GM23338 (cell line): ENCODE data around the gene ZBTB3. TPM values are rescaled to one million over a fixed set of nuclear protein-coding genes. Genes with fewer than 3 reads are reported as not detected.

Experiments
- ATAC-seq: fragments of 200-7000 bp; cut with Tn5 transposase; 3 replicates; pipeline ENCODE4 v1.9.1; 2020
- DNase-seq: peaks from one replicate; pipeline ENCODE4 v3.0.0-alpha.2; 2015; ENCODE audit warnings: low spot score
- H2AFZ ChIP-seq: fragments of 200-600 bp; sonication (generic); 2 replicates; pipeline ENCODE4 v1.8.0; 2016; ENCODE audit warnings: antibody characterized with exemption, mild to moderate bottlenecking, moderate library complexity
- H3F3A ChIP-seq: fragments of 200-600 bp; sonication (generic); replicated peaks from 2 replicates; pipeline ENCODE4 v1.8.0; 2017; ENCODE audit warnings: antibody characterized with exemption, mixed run types, low read depth
- H3K27ac ChIP-seq: fragments of 200-600 bp; sonication (generic); 2 replicates; pipeline ENCODE4 v1.6.1; 2016; ENCODE audit warnings: low read depth
- H3K27me3 ChIP-seq: fragments of 200-600 bp; sonication (generic); 2 replicates; pipeline ENCODE4 v1.8.0; 2016; ENCODE audit warnings: mild to moderate bottlenecking, mixed run types, moderate library complexity; ENCODE audit not compliant: insufficient read depth
- H3K36me3 ChIP-seq: fragments of 200-600 bp; sonication (generic); 2 replicates; pipeline ENCODE4 v1.8.0; 2016; ENCODE audit warnings: mild to moderate bottlenecking; ENCODE audit not compliant: insufficient read depth
- H3K4me1 ChIP-seq: fragments of 200-600 bp; sonication (generic); 2 replicates; pipeline ENCODE4 v1.8.0; 2016; ENCODE audit warnings: mild to moderate bottlenecking, moderate library complexity; ENCODE audit not compliant: insufficient read depth
- H3K4me2 ChIP-seq: fragments of 200-600 bp; sonication (generic); 2 replicates; pipeline ENCODE4 v1.7.1; 2017; ENCODE audit warnings: mixed run types
- H3K4me3 ChIP-seq: fragments of 200-600 bp; sonication (generic); 2 replicates; pipeline ENCODE4 v1.6.1; 2016; ENCODE audit warnings: mixed run types
- H3K79me2 ChIP-seq: fragments of 200-600 bp; sonication (generic); replicated peaks from 2 replicates; pipeline ENCODE4 v1.8.0; 2017; ENCODE audit warnings: mild to moderate bottlenecking; ENCODE audit not compliant: insufficient read depth
- H3K9me2 ChIP-seq: fragments of 200-600 bp; sonication (generic); 2 replicates; pipeline ENCODE4 v1.8.0; 2017; ENCODE audit not compliant: insufficient read depth
- H4K20me1 ChIP-seq: fragments of 200-600 bp; sonication (generic); replicated peaks from 2 replicates; pipeline ENCODE4 v1.8.0; 2017; ENCODE audit warnings: mild to moderate bottlenecking; ENCODE audit not compliant: insufficient read depth
- H3K27ac Mint-ChIP-seq: 2 replicates; pipeline ENCODE4 v1.8.0; 2020; ENCODE audit warnings: inconsistent platforms, mild to moderate bottlenecking, moderate library complexity, mixed read lengths
- H3K27me3 Mint-ChIP-seq: 3 replicates; pipeline ENCODE4 v1.8.0; 2022; ENCODE audit warnings: low read depth, mild to moderate bottlenecking, moderate library complexity, mixed read lengths, inconsistent platforms; ENCODE audit not compliant: insufficient read depth, poor library complexity
- H3K36me3 Mint-ChIP-seq: 3 replicates; pipeline ENCODE4 v1.8.0; 2021; ENCODE audit warnings: low read depth, mild to moderate bottlenecking, inconsistent platforms, moderate library complexity, mixed read lengths
- H3K4me1 Mint-ChIP-seq: 3 replicates; pipeline ENCODE4 v1.8.0; 2020; ENCODE audit warnings: mild to moderate bottlenecking, inconsistent platforms, mixed read lengths
- H3K4me3 Mint-ChIP-seq: 3 replicates; pipeline ENCODE4 v1.8.0; 2021; ENCODE audit warnings: moderate library complexity, mild to moderate bottlenecking, inconsistent platforms, mixed read lengths
- H3K9me3 Mint-ChIP-seq: 3 replicates; pipeline ENCODE4 v1.8.0; 2020; ENCODE audit warnings: moderate library complexity, mild to moderate bottlenecking, inconsistent platforms, mixed read lengths
- CREB1 ChIP-seq: fragments of 250-450 bp; sonication (Bioruptor Pico); IDR thresholded peaks from 2 replicates; pipeline ENCODE4 v1.5.0; 2020; ENCODE audit warnings: low read depth, mild to moderate bottlenecking, moderate library complexity
- JUNB ChIP-seq: IDR thresholded peaks from one replicate; pipeline ENCODE4 v1.6.1; 2016; ENCODE audit warnings: antibody characterized with exemption; ENCODE audit not compliant: unreplicated experiment
- NANOG ChIP-seq: IDR thresholded peaks from 2 replicates; pipeline ENCODE4 v1.6.1; 2016; ENCODE audit warnings: antibody characterized with exemption, borderline replicate concordance
- POLR2AphosphoS5 ChIP-seq: IDR thresholded peaks from 2 replicates; pipeline ENCODE4 v1.6.1; 2016; ENCODE audit warnings: antibody characterized with exemption, low read depth
- STAT1 ChIP-seq: IDR thresholded peaks from one replicate; pipeline ENCODE4 v1.6.1; 2016; ENCODE audit warnings: antibody characterized with exemption; ENCODE audit not compliant: unreplicated experiment
- ZNF114 ChIP-seq: fragments of 250-450 bp; sonication (Bioruptor Pico); IDR thresholded peaks from 2 replicates; pipeline ENCODE4 v1.5.0; 2020; ENCODE audit warnings: mild to moderate bottlenecking, moderate library complexity
- ZNF331 ChIP-seq: fragments of 250-450 bp; sonication (Bioruptor Pico); IDR thresholded peaks from 2 replicates; pipeline ENCODE4 v1.5.0; 2020; ENCODE audit warnings: low read depth, mild to moderate bottlenecking, moderate library complexity
- polyA plus RNA-seq: library from polyadenylated mRNA; unstranded; fragments of >200 nt; fragmentation: Nextera tagmentation; extraction: Ambion mirVana; gene quantifications from 2 replicates; pipeline ENCODE4 v1.2.1, GENCODE V29; 2016
- total RNA-seq: library from RNA; depleted of rRNA; stranded (reverse); fragments of >200 nt; shearing (Covaris generic); gene quantifications from 2 replicates; pipeline ENCODE4 v1.2.3, GENCODE V29; 2014
- TF ChIP-seq, protein P1 (sequence below): IDR thresholded peaks from one replicate; pipeline ENCODE4 v1.6.1; 2018; ENCODE audit warnings: antibody characterized with exemption; ENCODE audit not compliant: unreplicated experiment
- TF ChIP-seq, protein P2 (sequence below): IDR thresholded peaks from 2 replicates; pipeline ENCODE4 v1.6.1; 2016; ENCODE audit warnings: antibody characterized with exemption

The ZBTB3 gene
- total and polyA plus RNA-seq, 2 experiments from 2014 or later, result 47.8 to 82.6 TPM

DNA sequence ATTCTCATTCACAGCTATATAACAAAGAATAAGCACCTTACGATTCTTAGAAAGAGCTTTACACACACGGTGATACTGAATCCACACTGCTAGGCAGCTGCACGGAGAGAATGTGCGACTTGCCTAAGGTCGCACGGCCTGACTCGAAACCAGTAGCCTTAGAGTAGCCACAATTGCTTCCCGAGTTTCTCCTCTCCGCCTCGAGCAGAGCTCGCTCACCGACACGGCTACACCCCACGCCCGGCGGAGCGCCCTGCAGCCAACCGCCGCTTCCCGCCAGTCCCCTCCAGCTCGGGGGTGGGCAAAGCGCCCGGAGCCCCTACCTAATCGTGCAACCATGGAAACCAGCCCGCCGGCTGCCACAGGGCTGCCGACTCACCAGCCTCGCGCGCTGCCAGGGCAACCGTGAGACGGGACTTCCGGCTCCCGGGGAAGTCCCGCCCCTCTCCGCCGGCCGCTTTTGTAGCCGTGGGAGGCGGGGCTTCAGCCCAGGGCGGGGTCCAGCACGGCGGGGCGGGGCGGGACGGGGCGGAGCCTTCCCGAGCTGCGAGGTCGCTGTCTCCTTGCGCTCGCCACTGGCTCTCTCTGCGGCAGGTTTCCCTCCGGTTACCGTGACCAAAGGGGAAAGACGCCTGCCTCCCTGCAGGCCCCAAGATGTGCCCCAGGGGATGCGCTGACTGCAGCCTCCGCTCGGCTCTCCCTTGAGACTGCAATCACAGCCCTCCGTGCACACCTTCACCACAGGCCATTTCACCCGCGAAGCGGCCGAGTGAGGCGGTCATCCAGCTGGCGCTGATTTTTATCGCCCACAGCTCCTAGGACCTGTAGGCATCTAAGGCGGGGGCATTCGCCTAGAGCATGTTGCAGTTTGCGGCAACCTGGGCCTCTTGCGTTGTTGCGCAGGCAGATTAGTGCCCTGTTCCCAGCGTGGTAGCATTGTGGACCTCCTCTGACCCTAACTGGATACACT lies 47.8 kb downstream of the ZBTB3 start:
- Histone ChIP-seq H3K9me2 (no peaks in the 10 kb centered on the region), H2AFZ (peak overlapping the region; percentile 87; the same call in 1 of the 2 replicates)

DNA sequence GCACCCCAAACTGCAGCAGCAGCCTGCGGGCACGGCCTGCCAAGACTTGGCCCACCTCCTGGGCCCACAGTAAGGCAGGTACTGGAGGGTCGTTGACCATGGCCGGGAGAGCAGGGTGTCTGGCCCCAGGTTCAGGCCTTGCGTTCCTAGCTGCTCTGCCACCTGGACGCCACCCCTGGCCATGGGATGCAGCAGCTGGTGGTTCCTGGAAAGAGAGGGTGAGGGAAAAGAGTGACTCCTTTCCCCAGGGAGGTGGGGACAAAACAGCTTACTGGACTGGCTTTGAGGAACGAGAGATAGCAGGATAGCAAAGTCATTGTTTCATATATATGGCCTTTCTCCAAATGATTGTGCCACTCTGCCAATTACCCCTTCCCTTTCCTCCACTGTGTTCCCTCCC lies 48.5 kb downstream of the ZBTB3 start:
- Mint-ChIP-seq H3K27ac (peak overlapping the region; percentile 98), H3K9me3 (no peaks in the 10 kb centered on the region), H3K27me3 (peaks cover 27% of the 10 kb centered on the region), H3K4me3 (peak overlapping the region; percentile 92), H3K4me1 (peaks cover 32% of the 10 kb centered on the region), H3K36me3 (peaks cover 36% of the 10 kb centered on the region)
- Histone ChIP-seq H3F3A (peaks cover 41% of the 10 kb centered on the region), H3K36me3 (peaks cover 12% of the 10 kb centered on the region), H2AFZ (peak overlapping the region; percentile 87; the same call in 1 of the 2 replicates), H3K79me2 (peaks cover 9% of the 10 kb centered on the region), H3K27ac (peak overlapping the region; percentile 74; the same call in 1 of the 2 replicates), H3K9me2 (no peaks in the 10 kb centered on the region), H3K4me1 (peaks cover 23% of the 10 kb centered on the region), H4K20me1 (no peaks in the 10 kb centered on the region; the same call in 1 of the 2 replicates), H3K4me2 (peak overlapping the region; percentile 100), H3K4me3 (peak overlapping the region; percentile 65), H3K27me3 (no peaks in the 10 kb centered on the region)
- ATAC-seq, result no peak
- DNase-seq, result peak; percentile 48
- no peak for TF ChIP-seq NANOG
- TF ChIP-seq CREB1 (CRISPR knock-in tag), result no peak
- no peak for TF ChIP-seq ZNF331 (CRISPR knock-in tag)
- TF ChIP-seq POLR2AphosphoS5, result no peak
- no peak for TF ChIP-seq STAT1
- TF ChIP-seq, protein P1, sequence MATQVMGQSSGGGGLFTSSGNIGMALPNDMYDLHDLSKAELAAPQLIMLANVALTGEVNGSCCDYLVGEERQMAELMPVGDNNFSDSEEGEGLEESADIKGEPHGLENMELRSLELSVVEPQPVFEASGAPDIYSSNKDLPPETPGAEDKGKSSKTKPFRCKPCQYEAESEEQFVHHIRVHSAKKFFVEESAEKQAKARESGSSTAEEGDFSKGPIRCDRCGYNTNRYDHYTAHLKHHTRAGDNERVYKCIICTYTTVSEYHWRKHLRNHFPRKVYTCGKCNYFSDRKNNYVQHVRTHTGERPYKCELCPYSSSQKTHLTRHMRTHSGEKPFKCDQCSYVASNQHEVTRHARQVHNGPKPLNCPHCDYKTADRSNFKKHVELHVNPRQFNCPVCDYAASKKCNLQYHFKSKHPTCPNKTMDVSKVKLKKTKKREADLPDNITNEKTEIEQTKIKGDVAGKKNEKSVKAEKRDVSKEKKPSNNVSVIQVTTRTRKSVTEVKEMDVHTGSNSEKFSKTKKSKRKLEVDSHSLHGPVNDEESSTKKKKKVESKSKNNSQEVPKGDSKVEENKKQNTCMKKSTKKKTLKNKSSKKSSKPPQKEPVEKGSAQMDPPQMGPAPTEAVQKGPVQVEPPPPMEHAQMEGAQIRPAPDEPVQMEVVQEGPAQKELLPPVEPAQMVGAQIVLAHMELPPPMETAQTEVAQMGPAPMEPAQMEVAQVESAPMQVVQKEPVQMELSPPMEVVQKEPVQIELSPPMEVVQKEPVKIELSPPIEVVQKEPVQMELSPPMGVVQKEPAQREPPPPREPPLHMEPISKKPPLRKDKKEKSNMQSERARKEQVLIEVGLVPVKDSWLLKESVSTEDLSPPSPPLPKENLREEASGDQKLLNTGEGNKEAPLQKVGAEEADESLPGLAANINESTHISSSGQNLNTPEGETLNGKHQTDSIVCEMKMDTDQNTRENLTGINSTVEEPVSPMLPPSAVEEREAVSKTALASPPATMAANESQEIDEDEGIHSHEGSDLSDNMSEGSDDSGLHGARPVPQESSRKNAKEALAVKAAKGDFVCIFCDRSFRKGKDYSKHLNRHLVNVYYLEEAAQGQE, result no peak
- no peak for TF ChIP-seq ZNF114
- TF ChIP-seq JUNB, result no peak

More for the DNA sequence above, 47.8 kb downstream of the ZBTB3 start:
- Mint-ChIP-seq H3K36me3 (peaks cover 38% of the 10 kb centered on the region), H3K4me1 (peaks cover 36% of the 10 kb centered on the region), H3K27me3 (peaks cover 27% of the 10 kb centered on the region), H3K9me3 (no peaks in the 10 kb centered on the region), H3K27ac (peak overlapping the region; percentile 98), H3K4me3 (peak overlapping the region; percentile 92)
- DNase-seq (peak; percentile 97), ATAC-seq (peak; percentile 49)
- H3K4me1 ChIP-seq, result peaks cover 28% of the 10 kb centered on the region
- no peaks in the 10 kb centered on the region for H3K27me3 ChIP-seq
- peaks cover 12% of the 10 kb centered on the region for H3K36me3 ChIP-seq
- peaks cover 9% of the 10 kb centered on the region for H3K79me2 ChIP-seq
- peak overlapping the region; percentile 100 for H3K4me2 ChIP-seq
- peak overlapping the region; percentile 65 for H3K4me3 ChIP-seq
- H3K27ac ChIP-seq, result peak overlapping the region; percentile 74
- H3F3A ChIP-seq, result peaks cover 46% of the 10 kb centered on the region
- TF ChIP-seq, protein P2, sequence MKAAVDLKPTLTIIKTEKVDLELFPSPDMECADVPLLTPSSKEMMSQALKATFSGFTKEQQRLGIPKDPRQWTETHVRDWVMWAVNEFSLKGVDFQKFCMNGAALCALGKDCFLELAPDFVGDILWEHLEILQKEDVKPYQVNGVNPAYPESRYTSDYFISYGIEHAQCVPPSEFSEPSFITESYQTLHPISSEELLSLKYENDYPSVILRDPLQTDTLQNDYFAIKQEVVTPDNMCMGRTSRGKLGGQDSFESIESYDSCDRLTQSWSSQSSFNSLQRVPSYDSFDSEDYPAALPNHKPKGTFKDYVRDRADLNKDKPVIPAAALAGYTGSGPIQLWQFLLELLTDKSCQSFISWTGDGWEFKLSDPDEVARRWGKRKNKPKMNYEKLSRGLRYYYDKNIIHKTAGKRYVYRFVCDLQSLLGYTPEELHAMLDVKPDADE, result no peak
- TF ChIP-seq ZNF114 (no peak), POLR2AphosphoS5 (peak; percentile 79)
- H4K20me1 ChIP-seq, result no peaks in the 10 kb centered on the region
